Gastroesophageal sphincter (tissue), 3 donors: ENCODE measurements around the gene PLD5.
"Not testable (repeated sequence)": the region's sequence is repeated elsewhere in the genome, so short reads cannot be mapped to it uniquely, and the experiment has no call there.

Experiments
- CTCF ChIP-seq, 4 experiments: fragments of 200-600 bp in 2 of 4; fragments of 450-650 bp in 2 of 4; sonication (generic) in 1 of 4; IDR thresholded peaks; one replicate each; pipeline ENCODE4 v1.5.1; 2017 to 2019; ENCODE audit warnings: antibody characterized with exemption in 4 of 4, mild to moderate bottlenecking in 2 of 4, moderate library complexity in 2 of 4
- POLR2A ChIP-seq, 2 donors: fragments of 450-650 bp; IDR thresholded peaks; one replicate each; pipeline ENCODE4 v1.6.1; 2017; ENCODE audit warnings: antibody characterized with exemption in 2 of 2, mild to moderate bottlenecking in 2 of 2, moderate library complexity in 1 of 2
- POLR2AphosphoS5 ChIP-seq: sonication (generic); formaldehyde crosslinking; IDR thresholded peaks from one replicate; pipeline ENCODE4 v1.6.1; 2017; ENCODE audit warnings: antibody characterized with exemption

- TF ChIP-seq POLR2A (IDR thresholded peaks at IDR 0.05); CTCF (IDR thresholded peaks at IDR 0.05); POLR2AphosphoS5: not testable (repeated sequence)
Observed at GRCh38 chr1:242282758-242283485, 241.6 kb downstream of the PLD5 start.
